Pancreas (tissue), 10 donors: ENCODE measurements around the gene UBASH3B. TPM values are rescaled to one million over a fixed set of nuclear protein-coding genes. Genes with fewer than 3 reads are reported as not detected.

Experiments used
- ATAC-seq, 4 donors: fragments of 200-7000 bp; cut with Tn5 transposase; one replicate each; pipeline versions ENCODE4 v1.8.0 to v1.9.1; 2020; ENCODE audit warnings: mild to moderate bottlenecking in 4 of 4, moderate library complexity in 4 of 4
- DNase-seq, 6 donors: peaks; one replicate each; pipeline ENCODE4 v3.0.0-alpha.2; 2020
- FAIRE-seq: peaks from 2 replicates; lab custom pipeline; 2012; peaks lifted over from hg19 to GRCh38; lab: Jason Lieb, UNC
- H3K27ac ChIP-seq, 4 donors: fragments of 200-600 bp; sonication (generic); 1 replicate in 3 of 4; 2 replicates in 1 of 4; pipeline versions ENCODE4 v1.5.0 to v1.8.0; 2020
- H3K27me3 ChIP-seq, 4 donors: fragments of 200-600 bp; one replicate each; pipeline ENCODE4 v1.8.0; 2021
- H3K36me3 ChIP-seq, 3 donors: fragments of 200-600 bp; sonication (generic) in 1 of 3; one replicate each; pipeline versions ENCODE4 v1.5.0 to v1.8.0; 2020 to 2021
- H3K4me1 ChIP-seq, 3 donors: fragments of 200-600 bp; one replicate each; pipeline ENCODE4 v1.8.0; 2021
- H3K4me3 ChIP-seq, 4 donors: fragments of 200-600 bp; sonication (generic) in 2 of 4; one replicate each; pipeline versions ENCODE4 v1.5.0 to v1.8.0; 2020 to 2021
- H3K9me3 ChIP-seq, 4 donors: fragments of 200-600 bp; one replicate each; pipeline ENCODE4 v1.8.0; 2021
- WGBS, 2 donors: extraction: QIAGEN DNeasy Blood & Tissue Kit; methylation state at CpG; one replicate each; pipeline ENCODE4 v1.1.7; 2013; 5-methylcytosine and 5-hydroxymethylcytosine counted together
- intact Hi-C, 3 donors: fragments of 100-400 bp; cut with DNase I; formaldehyde crosslinking; loops; one replicate each; pipeline versions ENCODE4 v1.11.1 to v1.14.2; 2022
- polyA plus RNA-seq, 2 donors: library from polyadenylated mRNA; stranded (reverse); fragments of 200-250 nt; gene quantifications; one replicate each; pipeline ENCODE4 v1.2.3, GENCODE V29; 2013
- total RNA-seq, 6 donors: library from RNA; stranded (reverse); fragmentation: NEBNext Ultra II Directional in 4 of 6; extraction: Animal tissue kit (Norgen Biotek cat#: 25700) in 4 of 6; gene quantifications; one replicate each; pipeline versions ENCODE4 v1.2.1 to v1.2.4, GENCODE V29; 2021 to 2023
- TF ChIP-seq, protein P1 (sequence below), 4 donors: fragments of 200-600 bp; sonication (generic) in 3 of 4; IDR thresholded peaks; one replicate each; pipeline versions ENCODE4 v1.5.0 to v1.8.0; 2021; ENCODE audit warnings: antibody characterized with exemption in 4 of 4
- donor health status: healthy with polysubstance abuse.
- donor health status: DM: no; HTN: no; CAD: no; lungs with moderate emphysema.
- donor health status: DM: no; HTN: no; CAD: no.
- donor health status: control.
- donor health status: control.
- donor health status: Bipolar disorder and iron deficiency.
- donor health status: DM: yes; HTN: yes; CAD: no.
- donor health status: DM: no; HTN: no; CAD: no.
- donor health status: DM: no; HTN: no; CAD: no.
- donor health status: DM: yes; HTN: yes; CAD: no.

Gene UBASH3B
- total and polyA plus RNA-seq, 8 donors, result 0.56 to 5.8 (median 1.8) TPM

GRCh38 chr11:122737951-122738693, 82.6 kb downstream of the UBASH3B start:
- WGBS, 2 donors, result 52 to 55% methylated on average over 5 of the region's 5 CpGs
- Histone ChIP-seq H3K4me3 (no peak overlapping the region), H3K9me3 (no peaks in the 10 kb centered on the region), H3K27me3 (no peaks in the 10 kb centered on the region), H3K36me3 (no peaks in the 10 kb centered on the region), H3K4me1 (no peaks in the 10 kb centered on the region), H3K27ac (no peak overlapping the region)
- no peak for FAIRE-seq
- TF ChIP-seq, protein P1, sequence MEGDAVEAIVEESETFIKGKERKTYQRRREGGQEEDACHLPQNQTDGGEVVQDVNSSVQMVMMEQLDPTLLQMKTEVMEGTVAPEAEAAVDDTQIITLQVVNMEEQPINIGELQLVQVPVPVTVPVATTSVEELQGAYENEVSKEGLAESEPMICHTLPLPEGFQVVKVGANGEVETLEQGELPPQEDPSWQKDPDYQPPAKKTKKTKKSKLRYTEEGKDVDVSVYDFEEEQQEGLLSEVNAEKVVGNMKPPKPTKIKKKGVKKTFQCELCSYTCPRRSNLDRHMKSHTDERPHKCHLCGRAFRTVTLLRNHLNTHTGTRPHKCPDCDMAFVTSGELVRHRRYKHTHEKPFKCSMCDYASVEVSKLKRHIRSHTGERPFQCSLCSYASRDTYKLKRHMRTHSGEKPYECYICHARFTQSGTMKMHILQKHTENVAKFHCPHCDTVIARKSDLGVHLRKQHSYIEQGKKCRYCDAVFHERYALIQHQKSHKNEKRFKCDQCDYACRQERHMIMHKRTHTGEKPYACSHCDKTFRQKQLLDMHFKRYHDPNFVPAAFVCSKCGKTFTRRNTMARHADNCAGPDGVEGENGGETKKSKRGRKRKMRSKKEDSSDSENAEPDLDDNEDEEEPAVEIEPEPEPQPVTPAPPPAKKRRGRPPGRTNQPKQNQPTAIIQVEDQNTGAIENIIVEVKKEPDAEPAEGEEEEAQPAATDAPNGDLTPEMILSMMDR (IDR thresholded peaks at IDR 0.05), result no peak
- DNase-seq, result no peak
- intact Hi-C loops, result no loop called here
- no peak for ATAC-seq

DNA sequence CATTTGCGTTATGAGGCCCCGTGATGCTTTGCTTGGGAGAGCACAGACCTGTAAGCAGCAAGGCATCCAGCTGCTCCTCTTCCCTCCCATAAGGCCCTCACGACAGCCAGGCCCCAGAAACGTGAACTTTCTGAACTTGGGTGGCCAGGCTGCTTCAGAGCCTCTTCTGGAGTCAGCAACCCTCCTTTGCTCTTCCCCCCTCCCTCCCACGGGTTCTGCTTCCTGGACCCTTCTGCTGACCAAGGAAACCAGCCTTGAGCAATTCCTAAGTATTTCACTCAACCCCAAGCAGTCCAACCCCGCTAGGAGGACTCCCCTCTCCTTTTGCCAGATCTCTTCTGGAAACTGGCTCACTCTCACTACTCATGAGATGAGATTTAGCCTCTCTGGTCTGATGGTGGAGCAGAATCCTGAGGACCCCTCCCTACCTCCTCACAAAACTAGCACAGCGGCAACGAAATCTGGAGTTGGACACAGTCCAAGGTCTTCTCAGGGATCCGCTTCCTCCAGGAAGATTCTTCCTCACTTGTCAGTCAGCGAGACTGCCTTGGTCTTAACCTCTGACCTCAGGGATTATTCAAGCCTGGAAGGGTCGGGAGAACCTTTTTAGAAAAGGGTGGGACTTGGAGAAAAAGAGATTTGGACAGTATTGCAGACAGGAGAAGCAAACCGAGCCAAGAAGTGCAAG, 86.2 kb downstream of the UBASH3B start:
- Histone ChIP-seq H3K36me3 (no peaks in the 10 kb centered on the region), H3K27me3 (no peaks in the 10 kb centered on the region), H3K4me3 (no peak overlapping the region), H3K27ac (no peak overlapping the region), H3K9me3 (no peaks in the 10 kb centered on the region), H3K4me1 (no peaks in the 10 kb centered on the region)
- 63 to 69% methylated on average over 12 of the region's 12 CpGs for WGBS, 2 donors
- FAIRE-seq (no peak), DNase-seq (peak in 2 of 6 donors; percentile 11 to 51), ATAC-seq (peak in 3 of 4 donors; percentile 49 to 80 (median 73))
- intact Hi-C loops, result no loop called here
- TF ChIP-seq, protein P1 (IDR thresholded peaks at IDR 0.05), result no peak

DNA sequence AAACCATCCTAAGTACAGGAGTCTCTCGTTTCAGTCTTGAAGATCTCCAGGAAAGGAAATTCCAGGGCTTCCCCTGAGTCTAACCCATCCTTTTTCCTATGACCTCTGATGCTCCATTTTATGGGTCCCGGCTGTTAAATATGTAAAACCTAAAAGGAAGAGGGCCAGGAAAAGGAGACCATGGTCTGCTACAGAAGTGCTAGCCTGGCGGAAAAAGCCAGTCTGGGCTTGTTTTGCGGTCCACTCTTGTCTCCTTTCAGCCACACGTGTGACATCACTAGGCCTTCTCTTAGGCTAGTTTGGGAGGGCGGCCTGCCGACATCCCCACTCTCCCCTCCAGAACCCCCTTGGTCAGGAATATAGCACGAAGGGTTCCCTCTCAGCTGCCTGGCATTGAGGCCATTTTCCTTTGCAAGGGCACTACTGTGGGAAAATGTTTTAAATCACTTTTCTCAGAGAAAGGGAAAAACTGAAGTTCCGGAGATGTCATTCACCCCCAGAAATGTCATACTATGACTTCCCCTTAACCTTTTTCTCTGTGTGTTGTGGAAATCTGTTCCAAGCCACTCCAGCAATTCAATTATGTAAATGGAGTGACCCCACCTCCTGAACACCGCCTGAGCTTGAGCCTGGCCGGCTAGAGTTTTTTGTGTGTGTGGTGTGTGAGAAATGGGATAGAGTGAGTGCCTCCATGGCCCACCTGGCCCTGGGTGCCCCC, 86.9 kb downstream of the UBASH3B start:
- no peak overlapping the region for H3K4me3 ChIP-seq
- ATAC-seq, result peak in 2 of 4 donors; percentile 37 to 46
- 70 to 79% methylated on average over 11 of the region's 11 CpGs for WGBS, 2 donors
- intact Hi-C loops, result no loop called here
- DNase-seq, result no peak
- no peaks in the 10 kb centered on the region for H3K9me3 ChIP-seq
- no peaks in the 10 kb centered on the region for H3K4me1 ChIP-seq
- H3K27ac ChIP-seq, result peak overlapping the region in 1 of 4 donors; percentile 11
- no peaks in the 10 kb centered on the region for H3K36me3 ChIP-seq
- FAIRE-seq, result no peak
- H3K27me3 ChIP-seq, result no peaks in the 10 kb centered on the region
- TF ChIP-seq, protein P1 (IDR thresholded peaks at IDR 0.05), result no peak

DNA sequence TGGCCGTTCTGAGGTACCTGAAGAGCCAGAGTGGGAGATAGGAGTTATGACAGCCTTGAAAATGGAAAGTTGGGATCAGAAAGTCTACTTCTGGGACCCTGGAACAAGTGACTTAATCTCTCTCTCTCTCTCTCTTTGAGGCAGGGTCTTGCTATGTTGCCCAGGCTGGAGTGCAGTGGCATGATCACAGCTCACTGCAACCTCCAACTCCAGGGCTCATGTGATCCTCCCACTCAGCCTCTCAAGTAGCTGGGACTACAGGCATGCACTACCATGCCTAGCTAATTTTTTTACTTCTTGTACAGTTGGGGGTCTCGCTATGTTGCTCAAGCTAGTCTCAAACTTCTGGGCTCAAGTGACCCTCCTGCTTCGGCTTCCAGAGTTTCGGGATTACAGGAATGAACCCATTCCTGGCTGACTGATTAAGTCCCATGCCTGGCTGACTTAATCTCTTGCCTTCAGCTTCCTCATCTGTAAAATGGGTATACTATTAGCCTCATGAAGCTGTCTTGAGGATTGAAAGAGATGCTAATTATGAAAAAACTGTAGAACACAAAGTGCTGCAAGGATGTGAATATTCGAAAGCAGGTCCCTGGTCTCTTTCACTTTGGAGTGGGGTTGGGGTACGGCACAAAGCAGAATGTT, 87.7 kb downstream of the UBASH3B start:
- ATAC-seq, result no peak
- Histone ChIP-seq H3K4me3 (no peak overlapping the region), H3K27me3 (no peaks in the 10 kb centered on the region), H3K36me3 (no peaks in the 10 kb centered on the region), H3K27ac (no peak overlapping the region), H3K9me3 (no peaks in the 10 kb centered on the region), H3K4me1 (no peaks in the 10 kb centered on the region)
- intact Hi-C loops, result no loop called here
- FAIRE-seq, result no peak
- TF ChIP-seq, protein P1 (IDR thresholded peaks at IDR 0.05), result no peak
- 87 to 92% methylated on average over 6 of the region's 6 CpGs for WGBS, 2 donors
- DNase-seq, result no peak
